ENCODE results near the gene AP2A2. TPM values are rescaled to one million over a fixed set of nuclear protein-coding genes. Genes with fewer than 3 reads are reported as not detected.

AP2A2 gene
- total RNA-seq, 2 experiments from 2014 or later, result 40.1 to 54.0 TPM

- CTCF ChIA-PET, result no interaction called here
- H3K36me3 Mint-ChIP-seq (ENCODE audit: low read depth), result no peaks in the 10 kb centered on the region
- H3K27me3 Mint-ChIP-seq (ENCODE audit: low read depth), result no peaks in the 10 kb centered on the region
- H3K4me3 Mint-ChIP-seq, result no peak overlapping the region
- POLR2A ChIA-PET, result no interaction called here
- ATAC-seq (no peak), DNase-seq (no peak)
- peaks cover 16% of the 10 kb centered on the region for H3K4me1 Mint-ChIP-seq (ENCODE audit: low read depth)
- no peaks in the 10 kb centered on the region for H3K9me3 Mint-ChIP-seq (ENCODE audit: insufficient read depth)
- no peak overlapping the region for H3K27ac Mint-ChIP-seq
These were observed 92.4 kb downstream of the AP2A2 start for GRCh38 chr11:1018091-1018490.

GRCh38 chr11:1019321-1019910 lies 93.7 kb downstream of the AP2A2 start:
- no peak overlapping the region for H3K4me3 Mint-ChIP-seq
- H3K27me3 Mint-ChIP-seq (ENCODE audit: low read depth), result no peaks in the 10 kb centered on the region
- ATAC-seq (no peak), DNase-seq (no peak)
- no peaks in the 10 kb centered on the region for H3K36me3 Mint-ChIP-seq (ENCODE audit: low read depth)
- POLR2A ChIA-PET, result no interaction called here
- no peak overlapping the region for H3K27ac Mint-ChIP-seq
- H3K4me1 Mint-ChIP-seq (ENCODE audit: low read depth), result peaks cover 16% of the 10 kb centered on the region
- CTCF ChIA-PET, result no interaction called here
- H3K9me3 Mint-ChIP-seq (ENCODE audit: insufficient read depth), result no peaks in the 10 kb centered on the region

GRCh38 chr11:1020211-1020905 lies 94.7 kb downstream of the AP2A2 start:
- H3K4me1 Mint-ChIP-seq (ENCODE audit: low read depth), result peaks cover 16% of the 10 kb centered on the region
- POLR2A ChIA-PET, result no interaction called here
- no peaks in the 10 kb centered on the region for H3K9me3 Mint-ChIP-seq (ENCODE audit: insufficient read depth)
- H3K36me3 Mint-ChIP-seq (ENCODE audit: low read depth), result no peaks in the 10 kb centered on the region
- ATAC-seq, result no peak
- H3K27me3 Mint-ChIP-seq (ENCODE audit: low read depth), result no peaks in the 10 kb centered on the region
- CTCF ChIA-PET, result no interaction called here
- H3K27ac Mint-ChIP-seq, result no peak overlapping the region
- DNase-seq, result no peak
- no peak overlapping the region for H3K4me3 Mint-ChIP-seq

- Mint-ChIP-seq H3K27me3 (ENCODE audit: low read depth) (no peaks in the 10 kb centered on the region), H3K4me3 (no peak overlapping the region), H3K27ac (no peak overlapping the region), H3K4me1 (ENCODE audit: low read depth) (peaks cover 6% of the 10 kb centered on the region), H3K9me3 (ENCODE audit: insufficient read depth) (no peaks in the 10 kb centered on the region), H3K36me3 (ENCODE audit: low read depth) (no peaks in the 10 kb centered on the region)
- ATAC-seq (no peak), DNase-seq (no peak)
- POLR2A ChIA-PET, result no interaction called here
- CTCF ChIA-PET, result no interaction called here
These were observed 96.7 kb downstream of the AP2A2 start for GRCh38 chr11:1022411-1022810.

- CTCF ChIA-PET, result no interaction called here
- no peaks in the 10 kb centered on the region for H3K27me3 Mint-ChIP-seq (ENCODE audit: low read depth)
These were observed 97.5 kb downstream of the AP2A2 start for GRCh38 chr11:1022908-1023810.

GRCh38 chr11:1023811-1024596 lies 98.3 kb downstream of the AP2A2 start:
- H3K9me3 Mint-ChIP-seq (ENCODE audit: insufficient read depth), result no peaks in the 10 kb centered on the region
- H3K36me3 Mint-ChIP-seq (ENCODE audit: low read depth), result no peaks in the 10 kb centered on the region
- ChIA-PET CTCF (no interaction called here), POLR2A (no interaction called here)
- no peak overlapping the region for H3K4me3 Mint-ChIP-seq
- no peak for ATAC-seq
- no peak overlapping the region for H3K27ac Mint-ChIP-seq
- no peak for DNase-seq
- no peaks in the 10 kb centered on the region for H3K27me3 Mint-ChIP-seq (ENCODE audit: low read depth)
- no peaks in the 10 kb centered on the region for H3K4me1 Mint-ChIP-seq (ENCODE audit: low read depth)

More at GRCh38 chr11:1022908-1023810, 97.5 kb downstream of the AP2A2 start:
- no peak for DNase-seq
- POLR2A ChIA-PET, result no interaction called here
- Mint-ChIP-seq H3K27ac (no peak overlapping the region), H3K36me3 (ENCODE audit: low read depth) (no peaks in the 10 kb centered on the region), H3K9me3 (ENCODE audit: insufficient read depth) (no peaks in the 10 kb centered on the region), H3K4me1 (ENCODE audit: low read depth) (peaks cover 1% of the 10 kb centered on the region), H3K4me3 (no peak overlapping the region)
- ATAC-seq, result peak; percentile 22

GRCh38 chr11:1024597-1025409 lies 99.1 kb downstream of the AP2A2 start:
- Mint-ChIP-seq H3K4me3 (no peak overlapping the region), H3K27me3 (ENCODE audit: low read depth) (no peaks in the 10 kb centered on the region), H3K4me1 (ENCODE audit: low read depth) (no peaks in the 10 kb centered on the region), H3K36me3 (ENCODE audit: low read depth) (no peaks in the 10 kb centered on the region), H3K9me3 (ENCODE audit: insufficient read depth) (no peaks in the 10 kb centered on the region), H3K27ac (no peak overlapping the region)
- POLR2A ChIA-PET, result no interaction called here
- no peak for DNase-seq
- CTCF ChIA-PET, result no interaction called here
- ATAC-seq, result no peak

GRCh38 chr11:1025410-1026162 lies 99.9 kb downstream of the AP2A2 start:
- CTCF ChIA-PET, result no interaction called here
- Mint-ChIP-seq H3K9me3 (ENCODE audit: insufficient read depth) (no peaks in the 10 kb centered on the region), H3K4me3 (no peak overlapping the region)

GRCh38 chr11:1026163-1026450 lies 100.4 kb downstream of the AP2A2 start:
- POLR2A ChIA-PET, result no interaction called here
- no peaks in the 10 kb centered on the region for H3K9me3 Mint-ChIP-seq (ENCODE audit: insufficient read depth)

More at GRCh38 chr11:1025410-1026162, 99.9 kb downstream of the AP2A2 start:
- Mint-ChIP-seq H3K4me1 (ENCODE audit: low read depth) (no peaks in the 10 kb centered on the region), H3K27ac (no peak overlapping the region), H3K27me3 (ENCODE audit: low read depth) (no peaks in the 10 kb centered on the region), H3K36me3 (ENCODE audit: low read depth) (no peaks in the 10 kb centered on the region)
- DNase-seq, result no peak
- POLR2A ChIA-PET, result no interaction called here
- no peak for ATAC-seq

GRCh38 chr11:1026641-1027482 lies 101.2 kb downstream of the AP2A2 start:
- ChIA-PET CTCF (no interaction called here), POLR2A (no interaction called here)
- Mint-ChIP-seq H3K36me3 (ENCODE audit: low read depth) (no peaks in the 10 kb centered on the region), H3K4me3 (no peak overlapping the region), H3K4me1 (ENCODE audit: low read depth) (no peaks in the 10 kb centered on the region), H3K27me3 (ENCODE audit: low read depth) (no peaks in the 10 kb centered on the region), H3K9me3 (ENCODE audit: insufficient read depth) (no peaks in the 10 kb centered on the region), H3K27ac (no peak overlapping the region)
- ATAC-seq (no peak), DNase-seq (no peak)

More at GRCh38 chr11:1026163-1026450, 100.4 kb downstream of the AP2A2 start:
- no peaks in the 10 kb centered on the region for H3K4me1 Mint-ChIP-seq (ENCODE audit: low read depth)
- no peak overlapping the region for H3K4me3 Mint-ChIP-seq
- CTCF ChIA-PET, result no interaction called here
- no peaks in the 10 kb centered on the region for H3K27me3 Mint-ChIP-seq (ENCODE audit: low read depth)
- no peak overlapping the region for H3K27ac Mint-ChIP-seq
- no peak for DNase-seq
- ATAC-seq, result no peak
- H3K36me3 Mint-ChIP-seq (ENCODE audit: low read depth), result no peaks in the 10 kb centered on the region

All from activated CD8-positive, alpha-beta T cell treated with anti-CD3 and anti-CD28 coated beads, Interleukin-2, amount 10 ng/mL, durations not matched to agents 7 days and 5 days (primary cell).